Stomach (tissue), 4 donors: Measurements from ENCODE around the gene ENOX1.

Source experiments
- EP300 ChIP-seq: sonication (generic); formaldehyde crosslinking; IDR thresholded peaks from one replicate; pipeline ENCODE4 v1.6.1; 2017; ENCODE audit warnings: antibody characterized with exemption
- POLR2AphosphoS5 ChIP-seq, 3 donors: sonication (generic); formaldehyde crosslinking; IDR thresholded peaks; one replicate each; pipeline ENCODE4 v1.6.1; 2016; ENCODE audit warnings: antibody characterized with exemption in 3 of 3
- TF ChIP-seq, protein P1 (sequence below), 7 experiments: fragments of 450-650 bp in 4 of 7; fragments of 200-600 bp in 3 of 7; sonication (generic) in 3 of 7; IDR thresholded peaks; one replicate each; pipeline ENCODE4 v1.5.1; 2016 to 2019; ENCODE audit warnings: antibody characterized with exemption in 7 of 7, control low read depth in 2 of 7, mild to moderate bottlenecking in 1 of 7

DNA sequence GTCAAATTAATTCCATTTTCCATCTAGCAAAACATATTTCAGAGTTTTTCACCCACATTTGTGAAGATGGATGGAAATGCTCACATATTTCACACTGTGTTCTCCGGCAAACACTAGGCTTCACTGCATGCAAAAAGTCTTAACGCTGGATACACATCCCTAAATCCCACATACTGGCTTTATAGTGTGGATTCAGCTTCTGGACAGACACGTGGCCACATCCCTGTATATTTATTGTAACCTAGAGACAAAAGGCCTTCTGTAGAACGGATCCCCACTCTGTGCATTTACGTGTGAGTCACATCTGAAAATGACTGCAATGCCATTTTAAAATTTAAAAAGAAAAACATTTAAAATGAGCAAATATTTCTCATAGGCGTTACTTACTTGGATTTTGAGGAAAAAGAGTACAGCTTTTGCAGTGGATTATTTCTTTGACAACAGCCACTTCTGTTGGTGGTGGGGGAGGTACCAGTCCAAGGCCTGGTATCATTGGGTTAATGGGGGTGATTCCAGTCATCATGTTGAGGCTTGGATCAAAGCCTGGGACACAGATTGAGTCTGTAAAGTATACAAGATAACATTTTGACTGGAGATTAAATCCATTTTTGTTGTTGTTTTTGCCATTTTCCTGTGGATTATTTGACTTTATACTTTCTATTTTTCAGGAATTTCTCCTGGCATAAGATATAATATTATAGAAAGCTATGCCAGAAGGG lies 425.7 kb downstream of the ENOX1 start:
- TF ChIP-seq, protein P1, sequence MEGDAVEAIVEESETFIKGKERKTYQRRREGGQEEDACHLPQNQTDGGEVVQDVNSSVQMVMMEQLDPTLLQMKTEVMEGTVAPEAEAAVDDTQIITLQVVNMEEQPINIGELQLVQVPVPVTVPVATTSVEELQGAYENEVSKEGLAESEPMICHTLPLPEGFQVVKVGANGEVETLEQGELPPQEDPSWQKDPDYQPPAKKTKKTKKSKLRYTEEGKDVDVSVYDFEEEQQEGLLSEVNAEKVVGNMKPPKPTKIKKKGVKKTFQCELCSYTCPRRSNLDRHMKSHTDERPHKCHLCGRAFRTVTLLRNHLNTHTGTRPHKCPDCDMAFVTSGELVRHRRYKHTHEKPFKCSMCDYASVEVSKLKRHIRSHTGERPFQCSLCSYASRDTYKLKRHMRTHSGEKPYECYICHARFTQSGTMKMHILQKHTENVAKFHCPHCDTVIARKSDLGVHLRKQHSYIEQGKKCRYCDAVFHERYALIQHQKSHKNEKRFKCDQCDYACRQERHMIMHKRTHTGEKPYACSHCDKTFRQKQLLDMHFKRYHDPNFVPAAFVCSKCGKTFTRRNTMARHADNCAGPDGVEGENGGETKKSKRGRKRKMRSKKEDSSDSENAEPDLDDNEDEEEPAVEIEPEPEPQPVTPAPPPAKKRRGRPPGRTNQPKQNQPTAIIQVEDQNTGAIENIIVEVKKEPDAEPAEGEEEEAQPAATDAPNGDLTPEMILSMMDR (IDR thresholded peaks at IDR 0.05), result no peak
- no peak for TF ChIP-seq POLR2AphosphoS5 (IDR thresholded peaks at IDR 0.05)
- no peak for TF ChIP-seq EP300
